Loucy (cell line): ENCODE data around the gene ASB9.

Experiments
- H2AFZ ChIP-seq: fragments of 200-600 bp; sonication (generic); 2 replicates; pipeline ENCODE4 v1.6.0; 2016; ENCODE audit warnings: antibody characterized with exemption, mild to moderate bottlenecking, low read length, moderate library complexity
- H3F3A ChIP-seq: fragments of 200-600 bp; 2 replicates; pipeline ENCODE4 v1.6.0; 2016; ENCODE audit warnings: antibody characterized with exemption, low read depth, mild to moderate bottlenecking
- H3K27me3 ChIP-seq: fragments of 200-600 bp; sonication (generic); 2 replicates; pipeline ENCODE4 v1.6.1; 2014; ENCODE audit warnings: low read length, mild to moderate bottlenecking; ENCODE audit not compliant: insufficient read depth, poor library complexity, severe bottlenecking
- H3K36me3 ChIP-seq: fragments of 200-600 bp; sonication (generic); 2 replicates; pipeline ENCODE4 v1.6.1; 2016; ENCODE audit warnings: low read length; ENCODE audit not compliant: insufficient read depth
- H3K4me1 ChIP-seq: fragments of 200-600 bp; sonication (generic); 2 replicates; pipeline ENCODE4 v1.5.1; 2014; ENCODE audit warnings: low read length, mild to moderate bottlenecking; ENCODE audit not compliant: insufficient read depth, poor library complexity, severe bottlenecking
- H3K4me2 ChIP-seq: fragments of 200-600 bp; sonication (generic); 2 replicates; pipeline ENCODE4 v1.6.0; 2014; ENCODE audit warnings: antibody characterized with exemption, low read length, low read depth, mild to moderate bottlenecking; ENCODE audit not compliant: poor library complexity, severe bottlenecking
- H3K4me3 ChIP-seq: fragments of 200-600 bp; sonication (generic); 2 replicates; pipeline ENCODE4 v1.5.1; 2014; ENCODE audit warnings: low read length, mild to moderate bottlenecking, mixed read lengths; ENCODE audit not compliant: poor library complexity, severe bottlenecking
- H3K79me2 ChIP-seq: fragments of 200-600 bp; sonication (generic); 2 replicates; pipeline ENCODE4 v1.6.1; 2014; ENCODE audit warnings: low read length; ENCODE audit not compliant: insufficient read depth
- H3K9ac ChIP-seq: fragments of 200-600 bp; sonication (generic); 2 replicates; pipeline ENCODE4 v1.6.0; 2014; ENCODE audit warnings: mild to moderate bottlenecking, low read depth, low read length, moderate library complexity; ENCODE audit not compliant: poor library complexity, severe bottlenecking
- H3K9me2 ChIP-seq: fragments of 200-600 bp; sonication (generic); replicated peaks from 2 replicates; pipeline ENCODE4 v1.6.1; 2016; ENCODE audit warnings: low read depth, low read length, mixed read lengths
- H3K9me3 ChIP-seq: fragments of 200-600 bp; sonication (generic); 2 replicates; pipeline ENCODE4 v1.6.1; 2014; ENCODE audit warnings: mild to moderate bottlenecking, antibody characterized with exemption, low read length, low read depth; ENCODE audit not compliant: insufficient read depth
- H4K20me1 ChIP-seq: fragments of 200-600 bp; sonication (generic); 2 replicates; pipeline ENCODE4 v1.6.0; 2014; ENCODE audit warnings: antibody characterized with exemption, low read length, mild to moderate bottlenecking; ENCODE audit not compliant: insufficient read depth, poor library complexity, severe bottlenecking
- CTCF ChIP-seq: fragments of 200-600 bp; sonication (generic); conservative IDR thresholded peaks from 2 replicates; pipeline ENCODE4 v1.5.1; 2014; ENCODE audit warnings: mild to moderate bottlenecking, antibody characterized with exemption, low read length
- EZH2phosphoT487 ChIP-seq: fragments of 200-600 bp; IDR thresholded peaks from 2 replicates; pipeline ENCODE4 v1.6.1; 2018; ENCODE audit warnings: antibody characterized with exemption, mild to moderate bottlenecking, moderate library complexity, borderline replicate concordance

The ASB9 gene

GRCh38 chrX:15194146-15194545 lies 75.7 kb downstream of the ASB9 start:
- H2AFZ ChIP-seq: no peak overlapping the region
- no peaks in the 10 kb centered on the region for H3K4me1 ChIP-seq
- no peaks in the 10 kb centered on the region for H4K20me1 ChIP-seq
- TF ChIP-seq EZH2phosphoT487 (no peak), CTCF (no peak)
- H3K36me3 ChIP-seq: no peaks in the 10 kb centered on the region
- H3K9me3 ChIP-seq: no peaks in the 10 kb centered on the region
- H3K4me3 ChIP-seq: no peak overlapping the region
- H3K4me2 ChIP-seq: no peak overlapping the region
- H3K9me2 ChIP-seq: no peaks in the 10 kb centered on the region
- no peaks in the 10 kb centered on the region for H3K27me3 ChIP-seq
- H3K79me2 ChIP-seq: no peaks in the 10 kb centered on the region
- no peak overlapping the region for H3K9ac ChIP-seq
- no peaks in the 10 kb centered on the region for H3F3A ChIP-seq
